Endothelial cell (in vitro differentiated cells): Measurements from ENCODE around the gene ARL8B. TPM values are rescaled to one million over a fixed set of nuclear protein-coding genes. Genes with fewer than 3 reads are reported as not detected.

Experiments used
- DNase-seq: peaks from one replicate; pipeline ENCODE4 v3.0.0; 2021; ENCODE audit warnings: low spot score
- H3K27ac Mint-ChIP-seq: one replicate; pipeline ENCODE4 v1.8.0; 2021; ENCODE audit warnings: mixed read lengths, inconsistent platforms; ENCODE audit not compliant: unreplicated experiment
- H3K27me3 Mint-ChIP-seq: one replicate; pipeline ENCODE4 v1.8.0; 2021; ENCODE audit warnings: mild to moderate bottlenecking, moderate library complexity, mixed read lengths, inconsistent platforms; ENCODE audit not compliant: unreplicated experiment
- H3K36me3 Mint-ChIP-seq: one replicate; pipeline ENCODE4 v1.8.0; 2021; ENCODE audit warnings: mild to moderate bottlenecking, low read depth, mixed read lengths, inconsistent platforms; ENCODE audit not compliant: unreplicated experiment
- H3K4me1 Mint-ChIP-seq: one replicate; pipeline ENCODE4 v1.8.0; 2021; ENCODE audit warnings: mild to moderate bottlenecking, mixed read lengths, inconsistent platforms; ENCODE audit not compliant: unreplicated experiment
- H3K4me3 Mint-ChIP-seq: one replicate; pipeline ENCODE4 v1.8.0; 2021; ENCODE audit warnings: mild to moderate bottlenecking, mixed read lengths, inconsistent platforms; ENCODE audit not compliant: unreplicated experiment
- H3K9me3 Mint-ChIP-seq: one replicate; pipeline ENCODE4 v1.8.0; 2021; ENCODE audit warnings: mixed read lengths, inconsistent platforms; ENCODE audit not compliant: unreplicated experiment
- CTCF ChIP-seq: fragments of 200-600 bp; sonication (generic); IDR thresholded peaks from one replicate; pipeline ENCODE4 v1.5.0; 2021; ENCODE audit warnings: antibody characterized with exemption; ENCODE audit not compliant: unreplicated experiment
- total RNA-seq: library from RNA; stranded (reverse); fragmentation: NEBNext Ultra II Directional; extraction: Animal tissue kit (Norgen Biotek cat#: 25700); gene quantifications from one replicate; pipeline ENCODE4 v1.2.1, GENCODE V29; 2021; ENCODE audit not compliant: unreplicated experiment

ARL8B gene
- total RNA-seq, 1 donor from 2014 or later, result 34.4 TPM

DNA sequence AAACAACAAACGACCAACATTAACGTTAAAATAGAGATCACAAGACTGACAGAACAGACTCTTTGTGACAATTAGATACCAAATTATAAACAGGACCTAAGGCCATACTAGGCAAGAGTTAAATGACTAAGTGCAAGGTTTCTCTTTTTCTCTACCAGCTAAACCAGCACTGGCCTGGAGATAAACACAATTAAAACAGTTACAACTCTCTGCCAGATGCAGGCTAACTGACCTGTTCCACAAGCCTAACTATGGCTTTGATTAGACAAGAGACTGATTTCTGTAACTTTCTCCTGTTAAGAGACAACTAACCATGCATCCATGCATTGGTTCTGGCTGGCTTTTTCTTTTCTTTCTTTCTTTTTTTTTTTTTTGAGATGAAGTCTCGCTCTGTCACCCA lies 1.6 kb upstream of the ARL8B start:
- Mint-ChIP-seq H3K27me3 (peaks cover 4% of the 10 kb centered on the region), H3K27ac (no peak overlapping the region), H3K9me3 (no peaks in the 10 kb centered on the region), H3K4me1 (peaks cover 13% of the 10 kb centered on the region), H3K36me3 (peaks cover 4% of the 10 kb centered on the region), H3K4me3 (no peak overlapping the region)
- TF ChIP-seq CTCF, result no peak
- no peak for DNase-seq

DNA sequence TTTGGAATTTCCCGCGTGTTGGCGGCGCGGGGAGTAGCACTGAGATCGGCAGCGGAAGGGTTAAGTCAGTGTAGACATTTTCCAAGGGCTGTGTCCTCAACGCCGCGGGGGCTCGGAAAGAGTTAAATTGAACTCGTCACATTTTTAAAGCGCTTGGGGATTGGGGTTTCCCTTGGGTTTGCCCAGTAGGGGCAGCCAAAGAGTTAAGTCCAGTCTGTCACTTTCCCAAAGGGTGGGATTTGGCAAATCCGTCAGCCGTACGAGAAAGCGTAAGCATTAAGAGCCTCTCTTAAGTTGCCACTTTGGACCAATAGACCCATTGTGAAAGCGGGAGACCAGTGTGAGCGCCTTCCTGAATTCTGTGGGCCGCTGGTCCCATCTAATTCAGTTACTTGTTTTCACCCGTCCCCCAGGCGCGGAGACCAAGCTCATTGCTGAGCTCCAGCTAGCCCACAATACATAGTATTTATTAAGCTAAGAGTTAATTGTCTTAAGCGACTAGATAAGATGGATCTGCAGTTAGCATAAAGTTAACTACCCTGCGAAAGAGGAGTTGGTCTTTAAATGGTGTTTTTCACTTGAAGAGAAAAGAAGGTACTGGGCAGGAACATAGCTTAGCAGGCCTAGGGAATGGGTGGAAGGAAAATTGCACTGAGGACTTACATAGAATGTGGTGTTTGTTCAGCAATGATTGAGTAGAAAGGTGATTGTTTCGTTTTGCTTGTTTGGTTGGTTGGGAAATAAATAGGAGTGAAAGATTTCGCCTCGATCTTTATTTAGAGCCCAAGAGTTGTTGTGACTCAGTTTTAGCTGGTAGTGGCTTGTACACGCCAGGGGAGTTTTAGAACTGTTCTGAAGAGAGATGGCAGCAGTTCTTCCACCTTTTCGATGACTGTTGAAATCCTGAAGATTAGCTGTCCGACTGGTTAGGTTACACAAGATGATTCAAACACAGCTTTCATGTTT lies 932 bp downstream of the ARL8B start:
- H3K9me3 Mint-ChIP-seq, result no peaks in the 10 kb centered on the region
- TF ChIP-seq CTCF, result no peak
- no peaks in the 10 kb centered on the region for H3K36me3 Mint-ChIP-seq
- H3K4me1 Mint-ChIP-seq, result peaks cover 10% of the 10 kb centered on the region
- peaks cover 4% of the 10 kb centered on the region for H3K27me3 Mint-ChIP-seq
- DNase-seq, result no peak
- peak overlapping the region; percentile 81 for H3K27ac Mint-ChIP-seq
- peak overlapping the region; percentile 98 for H3K4me3 Mint-ChIP-seq

GRCh38 chr3:5123937-5124336 lies 1.8 kb downstream of the ARL8B start:
- TF ChIP-seq CTCF, result no peak
- peaks cover 4% of the 10 kb centered on the region for H3K27me3 Mint-ChIP-seq
- H3K4me3 Mint-ChIP-seq, result no peak overlapping the region
- no peak for DNase-seq
- peaks cover 13% of the 10 kb centered on the region for H3K4me1 Mint-ChIP-seq
- no peaks in the 10 kb centered on the region for H3K9me3 Mint-ChIP-seq
- no peak overlapping the region for H3K27ac Mint-ChIP-seq
- H3K36me3 Mint-ChIP-seq, result no peaks in the 10 kb centered on the region

GRCh38 chr3:5126586-5126985 lies 4.5 kb downstream of the ARL8B start:
- H3K9me3 Mint-ChIP-seq, result no peaks in the 10 kb centered on the region
- no peak for TF ChIP-seq CTCF
- no peak overlapping the region for H3K27ac Mint-ChIP-seq
- no peak for DNase-seq
- H3K27me3 Mint-ChIP-seq, result peaks cover 4% of the 10 kb centered on the region
- H3K4me3 Mint-ChIP-seq, result no peak overlapping the region
- no peaks in the 10 kb centered on the region for H3K36me3 Mint-ChIP-seq
- peaks cover 13% of the 10 kb centered on the region for H3K4me1 Mint-ChIP-seq

GRCh38 chr3:5128849-5129248 lies 6.8 kb downstream of the ARL8B start:
- Mint-ChIP-seq H3K4me1 (peaks cover 3% of the 10 kb centered on the region), H3K27ac (no peak overlapping the region), H3K27me3 (no peaks in the 10 kb centered on the region), H3K9me3 (no peaks in the 10 kb centered on the region), H3K4me3 (no peak overlapping the region), H3K36me3 (no peaks in the 10 kb centered on the region)
- TF ChIP-seq CTCF, result no peak
- DNase-seq, result no peak
